ENCODE measurements around the gene OR2F2.

The OR2F2 gene

DNA sequence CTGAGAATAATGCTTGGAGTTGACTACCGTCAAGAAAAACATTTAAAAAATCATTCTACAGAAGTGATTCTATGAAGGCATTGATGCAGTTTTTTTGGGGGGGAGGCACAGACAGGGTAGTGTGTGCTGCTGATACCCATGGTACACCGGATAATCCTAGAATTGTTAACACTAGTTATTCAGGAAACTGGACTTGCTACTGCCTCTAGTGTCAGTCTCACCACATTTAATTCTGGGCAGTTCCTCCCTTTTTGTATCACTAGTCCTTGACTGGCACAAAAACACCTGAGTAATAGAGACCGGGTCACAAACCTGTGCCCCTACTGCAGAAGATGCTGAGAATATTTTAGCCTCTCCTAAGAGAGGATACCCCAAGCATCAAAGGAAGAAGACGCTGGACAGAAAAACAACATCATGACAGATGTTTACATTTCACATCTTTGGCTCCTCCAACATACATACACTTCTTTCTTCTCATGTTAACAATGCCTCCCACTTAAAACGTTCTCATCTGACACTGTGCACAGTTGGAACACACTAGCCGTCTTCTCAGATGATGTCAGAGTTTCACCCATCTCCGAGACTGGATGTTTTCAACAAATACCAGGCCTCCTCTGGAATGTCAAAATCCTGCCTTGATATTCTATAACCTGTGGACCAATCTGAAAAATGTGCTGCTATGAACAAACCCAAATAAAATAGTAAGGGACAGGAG is 19.9 kb upstream of the OR2F2 start:
- Histone ChIP-seq H3K27me3 (ENCODE audit: control insufficient read depth, insufficient read depth, low read length) (no peaks in the 10 kb centered on the region), H3K27ac (ENCODE audit: low read length) (no peak overlapping the region), H3K4me3 (ENCODE audit: low read length) (no peak overlapping the region), H3K36me3 (ENCODE audit: control insufficient read depth, insufficient read depth, low read length) (no peaks in the 10 kb centered on the region), H3K9me3 (ENCODE audit: control insufficient read depth, insufficient read depth, low read length) (no peaks in the 10 kb centered on the region), H3K4me1 (ENCODE audit: control insufficient read depth, insufficient read depth, low read length) (no peaks in the 10 kb centered on the region)
- no peak for DNase-seq (ENCODE audit: low read depth, low spot score)
- WGBS (ENCODE audit: insufficient coverage, insufficient read length): no CpG with 5 or more reads among the region's 7 CpGs

DNA sequence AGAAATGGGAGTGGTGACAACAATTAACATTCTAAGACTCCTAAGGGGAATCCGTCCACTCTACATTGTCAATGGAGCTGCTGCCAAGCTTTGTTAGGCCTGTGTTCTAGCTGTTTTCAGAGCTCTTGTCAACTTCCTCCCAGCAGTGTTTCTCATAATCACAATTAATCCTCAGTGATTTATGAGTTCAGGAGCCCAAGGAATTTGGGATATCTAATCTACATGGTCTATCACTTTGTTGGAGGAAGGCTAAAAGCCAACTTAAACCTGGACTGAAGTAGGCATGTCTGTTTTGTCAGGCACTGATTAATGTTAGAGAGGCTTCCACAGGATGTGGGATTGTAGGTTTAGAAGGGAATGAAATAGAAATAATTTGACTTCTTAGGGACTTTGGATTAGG is 10.2 kb upstream of the OR2F2 start:
- no peaks in the 10 kb centered on the region for H3K9me3 ChIP-seq (ENCODE audit: control insufficient read depth, insufficient read depth, low read length)
- H3K4me3 ChIP-seq (ENCODE audit: low read length): no peak overlapping the region
- WGBS (ENCODE audit: insufficient coverage, insufficient read length): no CpG with 5 or more reads among the region's 1 CpG
- no peaks in the 10 kb centered on the region for H3K27me3 ChIP-seq (ENCODE audit: control insufficient read depth, insufficient read depth, low read length)
- no peaks in the 10 kb centered on the region for H3K36me3 ChIP-seq (ENCODE audit: control insufficient read depth, insufficient read depth, low read length)
- no peak overlapping the region for H3K27ac ChIP-seq (ENCODE audit: low read length)
- no peak for DNase-seq (ENCODE audit: low read depth, low spot score)
- no peaks in the 10 kb centered on the region for H3K4me1 ChIP-seq (ENCODE audit: control insufficient read depth, insufficient read depth, low read length)

DNA sequence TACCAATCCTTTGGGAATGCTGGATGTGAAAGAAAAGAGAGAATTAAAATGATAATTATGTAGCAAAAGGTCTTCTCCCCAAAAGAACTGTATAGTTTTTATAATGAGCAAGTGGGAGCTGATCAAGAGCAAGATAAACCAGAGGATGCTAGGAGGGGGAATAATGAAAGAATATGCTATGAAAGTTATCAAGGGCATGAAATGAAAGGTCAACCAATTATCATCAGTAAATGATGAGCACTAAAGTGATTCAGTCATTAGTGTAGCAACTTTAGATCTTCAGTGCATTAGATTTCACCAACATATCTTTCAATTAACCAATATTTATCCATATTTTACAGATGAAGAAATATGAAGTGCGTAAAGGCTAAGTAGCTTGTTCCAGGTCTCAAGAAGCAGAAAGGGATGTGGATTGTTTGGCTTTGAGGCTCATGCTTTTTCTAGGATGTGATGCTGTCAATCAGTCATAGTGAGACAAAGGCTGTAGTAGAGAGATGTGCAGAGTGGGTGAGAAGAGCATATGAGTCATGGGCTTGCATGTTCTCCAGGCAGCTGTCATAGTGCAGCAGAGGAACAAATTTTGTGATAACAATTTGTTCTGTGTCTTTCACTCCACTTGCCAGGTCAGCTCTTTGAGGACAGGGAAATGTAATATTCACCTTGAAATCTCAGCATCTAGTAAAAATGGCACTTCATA is 5.7 kb upstream of the OR2F2 start:
- H3K4me3 ChIP-seq (ENCODE audit: low read length): no peak overlapping the region
- H3K27ac ChIP-seq (ENCODE audit: low read length): no peak overlapping the region
- no peaks in the 10 kb centered on the region for H3K36me3 ChIP-seq (ENCODE audit: control insufficient read depth, insufficient read depth, low read length)
- DNase-seq (ENCODE audit: low read depth, low spot score): no peak
- H3K9me3 ChIP-seq (ENCODE audit: control insufficient read depth, insufficient read depth, low read length): no peaks in the 10 kb centered on the region
- no CpG with 5 or more reads among the region's 1 CpG for WGBS (ENCODE audit: insufficient coverage, insufficient read length)
- H3K27me3 ChIP-seq (ENCODE audit: control insufficient read depth, insufficient read depth, low read length): no peaks in the 10 kb centered on the region
- H3K4me1 ChIP-seq (ENCODE audit: control insufficient read depth, insufficient read depth, low read length): no peaks in the 10 kb centered on the region

DNA sequence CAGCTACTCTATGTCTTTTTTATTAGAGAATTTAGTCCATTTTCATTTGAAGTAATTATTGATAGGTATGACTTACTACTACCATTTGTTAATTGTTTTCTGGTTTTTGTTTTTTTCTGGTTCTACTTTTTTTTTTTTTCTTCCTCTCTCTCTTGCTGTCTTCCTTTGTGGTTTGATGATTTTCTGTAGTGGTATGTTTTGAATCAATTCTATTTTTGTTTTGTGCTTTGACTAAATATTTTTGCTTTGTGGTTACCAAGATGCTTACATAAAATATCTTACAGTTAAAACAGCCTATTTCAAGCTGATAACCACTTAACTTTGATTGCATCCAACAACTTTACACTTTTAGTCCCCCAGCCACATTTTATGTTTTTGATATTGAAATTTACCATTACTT is 3.3 kb upstream of the OR2F2 start:
- no peaks in the 10 kb centered on the region for H3K9me3 ChIP-seq (ENCODE audit: control insufficient read depth, insufficient read depth, low read length)
- H3K36me3 ChIP-seq (ENCODE audit: control insufficient read depth, insufficient read depth, low read length): no peaks in the 10 kb centered on the region
- no peak overlapping the region for H3K27ac ChIP-seq (ENCODE audit: low read length)
- no peaks in the 10 kb centered on the region for H3K4me1 ChIP-seq (ENCODE audit: control insufficient read depth, insufficient read depth, low read length)
- no peaks in the 10 kb centered on the region for H3K27me3 ChIP-seq (ENCODE audit: control insufficient read depth, insufficient read depth, low read length)
- no peak overlapping the region for H3K4me3 ChIP-seq (ENCODE audit: low read length)
- no peak for DNase-seq (ENCODE audit: low read depth, low spot score)

GRCh38 chr7:143936087-143937009 is 1.3 kb downstream of the OR2F2 start:
- H3K4me1 ChIP-seq (ENCODE audit: control insufficient read depth, insufficient read depth, low read length): no peaks in the 10 kb centered on the region
- H3K27ac ChIP-seq (ENCODE audit: low read length): no peak overlapping the region
- H3K36me3 ChIP-seq (ENCODE audit: control insufficient read depth, insufficient read depth, low read length): no peaks in the 10 kb centered on the region
- no peak for DNase-seq (ENCODE audit: low read depth, low spot score)
- H3K27me3 ChIP-seq (ENCODE audit: control insufficient read depth, insufficient read depth, low read length): no peaks in the 10 kb centered on the region
- H3K9me3 ChIP-seq (ENCODE audit: control insufficient read depth, insufficient read depth, low read length): no peaks in the 10 kb centered on the region
- no CpG with 5 or more reads among the region's 4 CpGs for WGBS (ENCODE audit: insufficient coverage, insufficient read length)
- no peak overlapping the region for H3K4me3 ChIP-seq (ENCODE audit: low read length)

- no peak for DNase-seq (ENCODE audit: low read depth, low spot score)
- no CpG with 5 or more reads among the region's 5 CpGs for WGBS (ENCODE audit: insufficient coverage, insufficient read length)
- Histone ChIP-seq H3K4me1 (ENCODE audit: control insufficient read depth, insufficient read depth, low read length) (no peaks in the 10 kb centered on the region), H3K27me3 (ENCODE audit: control insufficient read depth, insufficient read depth, low read length) (no peaks in the 10 kb centered on the region), H3K27ac (ENCODE audit: low read length) (no peak overlapping the region), H3K36me3 (ENCODE audit: control insufficient read depth, insufficient read depth, low read length) (no peaks in the 10 kb centered on the region), H3K9me3 (ENCODE audit: control insufficient read depth, insufficient read depth, low read length) (no peaks in the 10 kb centered on the region), H3K4me3 (ENCODE audit: low read length) (no peak overlapping the region)
These were observed 3.6 kb downstream of the OR2F2 start for GRCh38 chr7:143938379-143939243.

DNA sequence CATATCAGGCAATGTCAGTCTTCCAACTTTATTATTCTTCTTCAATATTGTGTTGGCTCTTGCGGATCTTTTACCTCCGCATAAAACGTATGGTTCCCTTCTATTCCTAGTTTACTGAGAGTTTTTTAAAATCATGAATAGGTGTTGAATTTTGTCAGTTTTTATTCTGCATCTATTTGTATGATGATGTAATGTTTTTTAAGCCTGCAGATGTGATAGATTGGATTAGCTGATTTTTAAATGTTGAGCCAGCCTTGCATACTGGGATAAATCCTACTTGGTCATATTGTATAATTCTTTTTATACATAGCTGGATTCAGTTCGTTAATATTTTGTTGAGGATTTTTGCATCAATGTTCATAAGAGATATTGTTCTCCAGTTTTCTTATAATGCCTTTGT is 10.4 kb downstream of the OR2F2 start:
- Histone ChIP-seq H3K4me1 (ENCODE audit: control insufficient read depth, insufficient read depth, low read length) (no peaks in the 10 kb centered on the region), H3K27ac (ENCODE audit: low read length) (no peak overlapping the region), H3K4me3 (ENCODE audit: low read length) (no peak overlapping the region), H3K36me3 (ENCODE audit: control insufficient read depth, insufficient read depth, low read length) (no peaks in the 10 kb centered on the region), H3K27me3 (ENCODE audit: control insufficient read depth, insufficient read depth, low read length) (no peaks in the 10 kb centered on the region), H3K9me3 (ENCODE audit: control insufficient read depth, insufficient read depth, low read length) (no peaks in the 10 kb centered on the region)
- no CpG with 5 or more reads among the region's 4 CpGs for WGBS (ENCODE audit: insufficient coverage, insufficient read length)
- no peak for DNase-seq (ENCODE audit: low read depth, low spot score)

GRCh38 chr7:143947111-143947510 is 12.1 kb downstream of the OR2F2 start:
- no peak overlapping the region for H3K27ac ChIP-seq (ENCODE audit: low read length)
- H3K4me1 ChIP-seq (ENCODE audit: control insufficient read depth, insufficient read depth, low read length): no peaks in the 10 kb centered on the region
- no peaks in the 10 kb centered on the region for H3K27me3 ChIP-seq (ENCODE audit: control insufficient read depth, insufficient read depth, low read length)
- no peaks in the 10 kb centered on the region for H3K36me3 ChIP-seq (ENCODE audit: control insufficient read depth, insufficient read depth, low read length)
- no peak overlapping the region for H3K4me3 ChIP-seq (ENCODE audit: low read length)
- whole genome bisulfite sequencing (ENCODE audit: insufficient coverage, insufficient read length): no CpG with 5 or more reads among the region's 2 CpGs
- H3K9me3 ChIP-seq (ENCODE audit: control insufficient read depth, insufficient read depth, low read length): no peaks in the 10 kb centered on the region
- DNase-seq (ENCODE audit: low read depth, low spot score): no peak

DNA sequence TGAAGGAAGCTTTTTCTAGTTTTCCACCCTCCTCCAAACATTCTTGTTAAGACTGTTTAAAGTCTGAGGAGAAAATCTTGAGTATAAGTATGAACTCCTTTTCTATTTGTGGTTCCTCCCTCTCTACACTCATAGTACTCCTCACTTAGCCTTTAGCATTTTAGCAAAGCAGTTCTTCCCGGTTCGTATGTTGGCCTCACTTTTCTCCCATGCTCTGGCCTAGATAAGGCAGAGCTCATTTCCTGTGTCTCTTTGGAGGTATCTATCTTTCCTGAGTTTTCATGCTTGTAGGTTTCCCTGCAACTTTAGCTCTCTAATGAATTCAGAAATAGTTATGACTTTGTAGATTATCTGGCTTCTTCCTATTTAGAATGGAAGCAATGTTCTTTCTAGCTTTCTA is 13.7 kb downstream of the OR2F2 start:
- H3K27ac ChIP-seq (ENCODE audit: low read length): no peak overlapping the region
- no CpG with 5 or more reads among the region's 2 CpGs for WGBS (ENCODE audit: insufficient coverage, insufficient read length)
- no peaks in the 10 kb centered on the region for H3K36me3 ChIP-seq (ENCODE audit: control insufficient read depth, insufficient read depth, low read length)

DNA sequence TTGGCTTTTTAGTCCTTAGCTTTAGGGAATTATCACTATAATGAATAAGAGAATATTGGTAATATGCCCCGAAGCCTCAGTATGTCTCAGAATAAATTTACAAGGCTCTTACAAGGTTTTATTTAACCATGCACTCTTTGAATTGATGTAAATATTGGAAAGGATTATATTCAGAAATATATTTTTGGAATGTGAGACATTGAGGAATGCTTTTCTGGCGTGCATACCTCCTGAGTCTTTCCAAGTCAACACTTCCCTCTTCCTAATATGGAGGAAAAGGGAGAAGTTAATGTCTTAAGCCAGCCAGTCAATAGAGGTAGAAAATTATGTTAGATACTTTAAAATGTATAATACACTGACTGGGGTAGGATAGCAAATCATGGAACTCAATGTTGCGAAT is 18.4 kb downstream of the OR2F2 start:
- no peak overlapping the region for H3K4me3 ChIP-seq (ENCODE audit: low read length)
- no peaks in the 10 kb centered on the region for H3K27me3 ChIP-seq (ENCODE audit: control insufficient read depth, insufficient read depth, low read length)
- H3K9me3 ChIP-seq (ENCODE audit: control insufficient read depth, insufficient read depth, low read length): no peaks in the 10 kb centered on the region
- H3K36me3 ChIP-seq (ENCODE audit: control insufficient read depth, insufficient read depth, low read length): no peaks in the 10 kb centered on the region
- no peak overlapping the region for H3K27ac ChIP-seq (ENCODE audit: low read length)
- DNase-seq (ENCODE audit: low read depth, low spot score): no peak
- H3K4me1 ChIP-seq (ENCODE audit: control insufficient read depth, insufficient read depth, low read length): no peaks in the 10 kb centered on the region
- no CpG with 5 or more reads among the region's 3 CpGs for WGBS (ENCODE audit: insufficient coverage, insufficient read length)

More for the DNA sequence above, 13.7 kb downstream of the OR2F2 start:
- Histone ChIP-seq H3K4me1 (ENCODE audit: control insufficient read depth, insufficient read depth, low read length) (no peaks in the 10 kb centered on the region), H3K9me3 (ENCODE audit: control insufficient read depth, insufficient read depth, low read length) (no peaks in the 10 kb centered on the region), H3K27me3 (ENCODE audit: control insufficient read depth, insufficient read depth, low read length) (no peaks in the 10 kb centered on the region), H3K4me3 (ENCODE audit: low read length) (no peak overlapping the region)
- DNase-seq (ENCODE audit: low read depth, low spot score): no peak

Measured in iPS DF 6.9 (cell line).